Fibroblast of villous mesenchyme (primary cell): ENCODE data around the gene ZNF562. TPM values are rescaled to one million over a fixed set of nuclear protein-coding genes. Genes with fewer than 3 reads are reported as not detected.
A peak's percentile ranks its signal among the peaks of the same experiment; 100 is the strongest.
"Not testable (repeated sequence)": the region's sequence is repeated elsewhere in the genome, so short reads cannot be mapped to it uniquely, and the experiment has no call there.

ENCODE experiments used
- DNase-seq: peaks from one replicate; pipeline ENCODE4 v3.0.0-alpha.2; 2010; ENCODE audit warnings: low read depth
- H3K4me3 ChIP-seq: 2 replicates; pipeline ENCODE4 v1.5.1; 2011; ENCODE audit warnings: low read depth, mild to moderate bottlenecking, low read length
- total RNA-seq: library from RNA; depleted of rRNA; stranded (reverse); fragments of >200 nt; gene quantifications from 2 replicates; pipeline ENCODE4 v1.2.3, GENCODE V29; 2012
- TF ChIP-seq, protein P1 (sequence below): IDR thresholded peaks from 2 replicates; pipeline ENCODE4 v1.5.1; 2012; ENCODE audit warnings: low read depth, mild to moderate bottlenecking, low read length; ENCODE audit not compliant: insufficient read depth

ZNF562 gene
- total RNA-seq, 1 donor = 32.4 TPM

DNA sequence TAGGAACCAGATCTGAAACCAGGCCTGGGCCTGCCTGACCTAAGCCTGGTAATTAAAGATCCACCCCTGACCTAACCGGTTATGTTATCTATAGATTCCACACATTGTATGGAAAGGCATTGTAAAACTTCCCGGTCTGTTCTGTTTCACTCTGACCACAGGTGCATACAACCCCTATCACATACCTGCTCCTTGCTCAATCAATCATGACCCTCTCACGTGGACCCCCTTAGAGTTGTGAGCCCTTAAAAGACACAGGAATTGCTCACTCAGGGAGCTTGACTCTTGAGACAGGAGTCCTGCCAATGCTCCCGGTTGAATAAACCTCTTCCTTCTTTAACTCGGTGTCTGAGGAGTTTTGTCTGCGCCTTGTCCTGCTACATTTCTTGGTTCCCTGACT is 27.3 kb upstream of the ZNF562 start:
- H3K4me3 ChIP-seq = no peak overlapping the region
- no peak for DNase-seq
- TF ChIP-seq, protein P1, sequence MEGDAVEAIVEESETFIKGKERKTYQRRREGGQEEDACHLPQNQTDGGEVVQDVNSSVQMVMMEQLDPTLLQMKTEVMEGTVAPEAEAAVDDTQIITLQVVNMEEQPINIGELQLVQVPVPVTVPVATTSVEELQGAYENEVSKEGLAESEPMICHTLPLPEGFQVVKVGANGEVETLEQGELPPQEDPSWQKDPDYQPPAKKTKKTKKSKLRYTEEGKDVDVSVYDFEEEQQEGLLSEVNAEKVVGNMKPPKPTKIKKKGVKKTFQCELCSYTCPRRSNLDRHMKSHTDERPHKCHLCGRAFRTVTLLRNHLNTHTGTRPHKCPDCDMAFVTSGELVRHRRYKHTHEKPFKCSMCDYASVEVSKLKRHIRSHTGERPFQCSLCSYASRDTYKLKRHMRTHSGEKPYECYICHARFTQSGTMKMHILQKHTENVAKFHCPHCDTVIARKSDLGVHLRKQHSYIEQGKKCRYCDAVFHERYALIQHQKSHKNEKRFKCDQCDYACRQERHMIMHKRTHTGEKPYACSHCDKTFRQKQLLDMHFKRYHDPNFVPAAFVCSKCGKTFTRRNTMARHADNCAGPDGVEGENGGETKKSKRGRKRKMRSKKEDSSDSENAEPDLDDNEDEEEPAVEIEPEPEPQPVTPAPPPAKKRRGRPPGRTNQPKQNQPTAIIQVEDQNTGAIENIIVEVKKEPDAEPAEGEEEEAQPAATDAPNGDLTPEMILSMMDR = no peak

DNA sequence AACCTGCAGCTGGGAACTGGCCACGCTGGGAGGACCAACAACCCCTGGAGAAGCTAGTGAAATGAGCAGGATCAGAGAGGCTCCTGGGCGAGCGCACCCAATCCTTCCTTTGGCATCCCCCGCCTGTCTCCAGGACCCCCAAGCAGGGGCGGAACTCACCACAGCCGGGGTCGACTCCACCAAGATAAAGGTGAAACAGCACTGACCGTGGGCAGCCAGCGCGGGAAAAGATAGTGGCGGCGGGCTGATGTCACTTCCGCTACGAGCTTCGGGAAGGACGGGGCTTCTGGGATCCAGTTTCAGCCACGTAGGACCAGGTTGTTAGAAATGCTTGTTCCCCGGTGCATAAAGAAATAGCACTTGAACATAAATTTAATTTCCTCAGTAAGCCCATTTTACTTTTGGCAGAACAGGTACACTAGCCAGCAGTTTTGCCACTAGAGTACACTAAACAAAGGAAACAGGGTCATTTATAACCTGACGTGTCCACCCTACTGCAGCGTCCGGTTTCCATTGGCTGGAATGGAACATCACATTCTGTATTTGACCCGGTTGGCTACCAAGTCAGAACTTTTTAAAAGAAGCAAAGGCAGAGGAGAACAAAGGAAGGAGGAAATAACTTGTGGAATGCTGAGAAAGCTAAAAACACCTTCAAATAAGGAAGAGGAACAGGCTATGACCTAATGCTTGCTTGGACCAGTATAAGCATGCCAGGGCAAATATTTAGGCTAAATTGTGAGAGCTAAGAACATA is 25.5 kb upstream of the ZNF562 start:
- TF ChIP-seq, protein P1 = no peak
- DNase-seq = no peak
- H3K4me3 ChIP-seq = no peak overlapping the region

DNA sequence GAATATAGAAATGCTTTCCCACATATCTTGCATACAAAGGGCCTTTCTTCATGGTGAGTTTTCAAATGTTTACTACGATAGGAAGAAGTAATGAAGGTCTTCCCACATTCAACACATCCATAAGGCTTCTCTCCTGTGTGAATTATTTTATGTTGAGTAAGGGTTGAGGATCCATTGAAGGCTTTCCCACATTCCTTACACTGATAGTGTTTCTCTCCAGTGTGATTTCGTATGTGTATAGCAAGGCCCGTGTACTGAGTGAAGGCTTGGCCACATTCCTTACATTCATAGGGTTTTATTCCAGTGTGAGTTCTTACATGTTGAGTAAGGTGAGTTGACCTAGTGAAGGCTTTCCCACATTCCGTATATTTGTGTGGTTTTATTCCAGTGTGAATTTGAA is 15.4 kb upstream of the ZNF562 start:
- DNase-seq = not testable (repeated sequence)

DNA sequence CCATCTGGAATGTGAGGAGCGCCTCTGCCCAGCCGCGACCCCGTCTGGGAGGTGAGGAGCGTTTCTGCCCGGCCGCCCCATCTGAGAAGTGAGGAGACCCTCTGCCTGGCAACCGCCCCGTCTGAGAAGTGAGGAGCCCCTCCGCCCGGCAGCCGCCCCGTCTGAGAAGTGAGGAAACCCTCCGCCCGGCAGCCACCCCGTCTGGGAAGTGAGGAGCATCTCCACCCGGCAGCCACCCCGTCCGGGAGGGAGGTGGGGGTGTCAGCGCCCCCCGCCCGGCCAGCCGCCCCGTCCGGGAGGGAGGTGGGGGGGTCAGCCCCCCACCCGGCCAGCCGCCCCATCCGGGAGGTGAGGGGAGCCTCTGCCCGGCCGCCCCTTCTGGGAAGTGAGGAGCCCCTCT is 5.1 kb upstream of the ZNF562 start:
- not testable (repeated sequence) for DNase-seq

More for the DNA sequence above, 15.4 kb upstream of the ZNF562 start:
- H3K4me3 ChIP-seq = not testable (repeated sequence)

DNA sequence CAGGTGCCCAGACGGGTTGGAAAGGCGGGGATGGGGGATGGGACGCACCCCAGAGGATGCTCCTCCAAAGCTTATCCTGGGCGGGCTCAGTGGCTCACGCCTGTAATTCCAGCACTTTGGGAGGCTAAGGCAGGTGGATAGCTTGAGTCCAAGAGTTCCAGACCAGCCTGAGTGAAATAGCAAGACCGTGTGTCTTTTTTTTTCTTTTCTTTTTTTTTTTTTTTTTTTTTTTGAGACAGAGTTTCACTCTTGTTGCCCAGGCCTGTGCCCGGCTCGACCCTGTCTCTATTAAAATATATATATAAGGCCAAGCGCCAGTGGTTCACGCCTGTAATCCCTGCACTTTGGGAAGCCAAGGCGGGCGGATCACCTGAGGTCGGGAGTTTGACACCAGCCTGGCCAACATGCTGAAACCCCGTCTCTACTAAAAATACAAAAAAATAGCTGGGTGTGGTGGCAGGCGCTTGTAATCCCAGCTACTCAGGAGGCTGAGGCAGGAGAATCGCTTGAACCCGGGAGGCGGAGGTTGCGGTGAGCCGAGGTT is 530 bp upstream of the ZNF562 start:
- DNase-seq = not testable (repeated sequence)
- H3K4me3 ChIP-seq = peak overlapping the region; percentile 73

More for the DNA sequence above, 5.1 kb upstream of the ZNF562 start:
- H3K4me3 ChIP-seq = not testable (repeated sequence)

DNA sequence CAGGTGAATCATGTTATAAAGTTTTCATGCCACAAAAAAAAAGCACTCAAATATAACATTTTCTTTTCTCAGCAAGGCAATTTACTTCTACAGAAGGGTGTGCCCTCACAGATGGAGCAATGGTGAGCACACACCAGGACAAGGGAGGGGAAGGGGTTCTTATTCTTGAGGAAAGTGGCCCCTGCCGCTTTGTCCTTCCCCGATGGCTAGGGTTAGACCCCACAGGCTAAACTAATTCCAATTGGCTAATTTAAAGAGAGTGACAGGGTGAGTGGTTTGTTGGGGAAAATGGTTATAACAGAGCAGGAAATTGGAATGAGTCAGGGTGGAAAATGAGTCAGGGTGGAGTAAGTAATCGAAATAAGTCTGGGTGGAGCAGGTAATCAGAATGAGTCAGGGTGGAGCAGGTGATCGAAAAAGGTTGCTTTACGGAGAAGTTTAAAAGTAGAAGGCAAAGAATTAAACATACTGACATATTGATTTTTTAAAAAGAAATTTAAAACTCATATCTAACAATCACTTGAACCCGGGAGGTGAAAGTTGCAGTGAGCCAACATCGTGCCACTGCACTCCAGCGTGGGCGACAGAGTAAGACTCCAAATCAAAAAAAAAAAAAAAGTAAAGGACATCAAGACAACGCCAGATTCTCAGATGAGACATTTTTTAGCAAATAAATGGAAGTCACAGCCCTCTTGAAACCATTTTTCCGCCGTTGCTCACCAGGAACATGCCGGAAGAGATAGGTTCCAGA is 813 bp downstream of the ZNF562 start:
- TF ChIP-seq, protein P1 = no peak
- DNase-seq = no peak
- peak overlapping the region; percentile 73 for H3K4me3 ChIP-seq

DNA sequence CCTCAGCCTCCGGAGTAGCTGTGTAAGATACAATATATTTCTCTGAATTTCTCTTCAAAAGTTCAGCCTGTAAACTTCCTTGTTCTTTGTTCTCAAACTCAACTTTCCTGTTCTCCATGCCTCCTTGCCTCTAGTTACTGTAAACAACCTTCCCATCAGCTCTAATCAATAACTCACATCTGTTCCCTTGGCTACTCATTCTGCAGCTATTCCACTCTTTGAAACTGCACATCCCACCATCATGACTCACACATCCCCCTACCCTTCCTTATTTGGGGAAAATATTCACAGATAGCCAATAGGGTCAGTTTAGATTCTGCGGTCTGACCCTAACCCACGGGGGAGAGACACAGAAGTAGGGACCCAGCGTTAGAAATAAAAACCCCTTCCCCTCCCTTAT is 2.0 kb downstream of the ZNF562 start:
- TF ChIP-seq, protein P1 = no peak

DNA sequence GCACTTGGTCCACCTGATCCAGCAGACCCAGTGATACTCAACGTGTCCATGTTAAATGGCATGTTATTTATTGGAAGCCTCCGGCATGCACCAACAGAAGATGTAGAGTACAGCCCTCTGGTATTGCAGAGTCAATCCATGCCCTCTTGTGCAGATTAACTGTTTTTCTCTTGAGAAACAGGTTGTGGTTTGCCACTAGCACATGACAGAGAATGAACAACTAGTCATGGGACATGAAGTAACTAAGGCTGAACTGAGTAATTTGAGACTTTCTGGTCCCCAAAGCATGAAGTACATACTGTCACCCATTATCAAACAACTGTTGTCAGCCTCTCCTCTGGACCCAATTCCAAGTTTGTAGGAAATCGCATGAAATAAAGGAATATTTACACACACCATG is 3.2 kb downstream of the ZNF562 start:
- no peak for DNase-seq
- no peak overlapping the region for H3K4me3 ChIP-seq
- TF ChIP-seq, protein P1 = no peak

More for the DNA sequence above, 2.0 kb downstream of the ZNF562 start:
- no peak overlapping the region for H3K4me3 ChIP-seq
- no peak for DNase-seq
